WI38 (cell line): ENCODE measurements around the gene APAF1.
A peak's percentile ranks its signal among the peaks of the same experiment; 100 is the strongest.

Source experiments
- H3K4me3 ChIP-seq: 2 replicates; pipeline ENCODE4 v1.5.1; 2011; ENCODE audit warnings: low read depth, mild to moderate bottlenecking, control low read depth, low read length
- CTCF ChIP-seq: IDR thresholded peaks from 2 replicates; pipeline ENCODE4 v1.5.1; 2012; ENCODE audit warnings: low read depth, mild to moderate bottlenecking, control low read depth, low read length

Gene APAF1

GRCh38 chr12:98714426-98714825 is 69.3 kb downstream of the APAF1 start:
- TF ChIP-seq CTCF = no peak
- H3K4me3 ChIP-seq = no peak overlapping the region

GRCh38 chr12:98719515-98720504 is 74.7 kb downstream of the APAF1 start:
- no peak for TF ChIP-seq CTCF
- no peak overlapping the region for H3K4me3 ChIP-seq

- no peak for TF ChIP-seq CTCF
- no peak overlapping the region for H3K4me3 ChIP-seq
Measured at GRCh38 chr12:98721204-98721702, 76.2 kb downstream of the APAF1 start.

GRCh38 chr12:98724384-98725155 is 79.5 kb downstream of the APAF1 start:
- no peak for TF ChIP-seq CTCF
- H3K4me3 ChIP-seq = no peak overlapping the region

GRCh38 chr12:98725476-98726247 is 80.6 kb downstream of the APAF1 start:
- no peak overlapping the region for H3K4me3 ChIP-seq
- peak; percentile 47 for TF ChIP-seq CTCF

GRCh38 chr12:98727196-98727595 is 82.1 kb downstream of the APAF1 start:
- no peak overlapping the region for H3K4me3 ChIP-seq
- TF ChIP-seq CTCF = no peak
